ENCODE results near the gene SLC17A1.

DNA sequence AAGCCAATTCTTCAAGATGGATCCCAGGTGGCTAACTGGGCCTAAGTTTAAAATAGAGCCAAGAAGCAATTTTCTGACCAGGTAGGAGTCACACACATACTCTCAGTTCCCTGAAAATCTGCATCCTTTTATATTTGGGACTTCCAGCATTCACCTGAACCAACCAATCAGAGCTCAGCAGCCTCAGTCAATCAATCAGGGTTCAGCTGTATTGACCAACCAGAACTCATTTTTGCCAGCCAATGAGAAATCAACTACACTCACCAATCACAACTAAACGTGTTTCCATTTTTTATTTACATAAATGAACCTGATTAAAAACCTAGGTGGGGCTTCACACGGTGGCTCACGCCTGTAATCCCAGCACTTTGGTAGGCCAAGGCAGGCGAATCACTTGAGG, 39.8 kb downstream of the SLC17A1 start:
- TF ChIP-seq FOXA3 (CRISPR knock-in tag; IDR thresholded peaks at IDR 0.05), result no peak
- no peak for TF ChIP-seq ADNP (CRISPR knock-in tag; IDR thresholded peaks at IDR 0.05)
- TF ChIP-seq MAZ (IDR thresholded peaks at IDR 0.05; ENCODE audit: borderline replicate concordance, low read depth, low read length), result no peak
- TF ChIP-seq MAZ (CRISPR knock-in tag; IDR thresholded peaks at IDR 0.05; ENCODE audit: low read depth), result no peak
- no peak for TF ChIP-seq MAX (IDR thresholded peaks at IDR 0.05)
- TF ChIP-seq, protein P1, sequence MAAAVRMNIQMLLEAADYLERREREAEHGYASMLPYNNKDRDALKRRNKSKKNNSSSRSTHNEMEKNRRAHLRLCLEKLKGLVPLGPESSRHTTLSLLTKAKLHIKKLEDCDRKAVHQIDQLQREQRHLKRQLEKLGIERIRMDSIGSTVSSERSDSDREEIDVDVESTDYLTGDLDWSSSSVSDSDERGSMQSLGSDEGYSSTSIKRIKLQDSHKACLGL (CRISPR knock-in tag; IDR thresholded peaks at IDR 0.05), result no peak
- TF ChIP-seq NFYB (CRISPR knock-in tag; IDR thresholded peaks at IDR 0.05), result no peak
- TF ChIP-seq, protein P2, sequence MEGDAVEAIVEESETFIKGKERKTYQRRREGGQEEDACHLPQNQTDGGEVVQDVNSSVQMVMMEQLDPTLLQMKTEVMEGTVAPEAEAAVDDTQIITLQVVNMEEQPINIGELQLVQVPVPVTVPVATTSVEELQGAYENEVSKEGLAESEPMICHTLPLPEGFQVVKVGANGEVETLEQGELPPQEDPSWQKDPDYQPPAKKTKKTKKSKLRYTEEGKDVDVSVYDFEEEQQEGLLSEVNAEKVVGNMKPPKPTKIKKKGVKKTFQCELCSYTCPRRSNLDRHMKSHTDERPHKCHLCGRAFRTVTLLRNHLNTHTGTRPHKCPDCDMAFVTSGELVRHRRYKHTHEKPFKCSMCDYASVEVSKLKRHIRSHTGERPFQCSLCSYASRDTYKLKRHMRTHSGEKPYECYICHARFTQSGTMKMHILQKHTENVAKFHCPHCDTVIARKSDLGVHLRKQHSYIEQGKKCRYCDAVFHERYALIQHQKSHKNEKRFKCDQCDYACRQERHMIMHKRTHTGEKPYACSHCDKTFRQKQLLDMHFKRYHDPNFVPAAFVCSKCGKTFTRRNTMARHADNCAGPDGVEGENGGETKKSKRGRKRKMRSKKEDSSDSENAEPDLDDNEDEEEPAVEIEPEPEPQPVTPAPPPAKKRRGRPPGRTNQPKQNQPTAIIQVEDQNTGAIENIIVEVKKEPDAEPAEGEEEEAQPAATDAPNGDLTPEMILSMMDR (CRISPR knock-in tag; IDR thresholded peaks at IDR 0.05), result no peak
- TF ChIP-seq RBAK (CRISPR knock-in tag; IDR thresholded peaks at IDR 0.05), result no peak
- TF ChIP-seq ZNF747 (CRISPR knock-in tag; IDR thresholded peaks at IDR 0.05; ENCODE audit: borderline replicate concordance), result no peak
- TF ChIP-seq STAG1 (CRISPR knock-in tag; IDR thresholded peaks at IDR 0.05), result no peak
- TF ChIP-seq MXD4 (CRISPR knock-in tag; IDR thresholded peaks at IDR 0.05), result no peak
- no peak for TF ChIP-seq SP1 (IDR thresholded peaks at IDR 0.05)
- no peak for TF ChIP-seq SP1 (CRISPR knock-in tag; IDR thresholded peaks at IDR 0.05)
- no peak for TF ChIP-seq PPARG (CRISPR knock-in tag; conservative IDR thresholded peaks at IDR 0.05)
- no peak for TF ChIP-seq ZFX (CRISPR knock-in tag; IDR thresholded peaks at IDR 0.05; ENCODE audit: low read depth)

Data from HepG2 (cell line).